ENCODE results near the gene PDE9A. TPM values are rescaled to one million over a fixed set of nuclear protein-coding genes. Genes with fewer than 3 reads are reported as not detected.

PDE9A gene
- total and polyA plus RNA-seq, 9 donors: 3.9 to 11.3 (median 6.9) TPM

DNA sequence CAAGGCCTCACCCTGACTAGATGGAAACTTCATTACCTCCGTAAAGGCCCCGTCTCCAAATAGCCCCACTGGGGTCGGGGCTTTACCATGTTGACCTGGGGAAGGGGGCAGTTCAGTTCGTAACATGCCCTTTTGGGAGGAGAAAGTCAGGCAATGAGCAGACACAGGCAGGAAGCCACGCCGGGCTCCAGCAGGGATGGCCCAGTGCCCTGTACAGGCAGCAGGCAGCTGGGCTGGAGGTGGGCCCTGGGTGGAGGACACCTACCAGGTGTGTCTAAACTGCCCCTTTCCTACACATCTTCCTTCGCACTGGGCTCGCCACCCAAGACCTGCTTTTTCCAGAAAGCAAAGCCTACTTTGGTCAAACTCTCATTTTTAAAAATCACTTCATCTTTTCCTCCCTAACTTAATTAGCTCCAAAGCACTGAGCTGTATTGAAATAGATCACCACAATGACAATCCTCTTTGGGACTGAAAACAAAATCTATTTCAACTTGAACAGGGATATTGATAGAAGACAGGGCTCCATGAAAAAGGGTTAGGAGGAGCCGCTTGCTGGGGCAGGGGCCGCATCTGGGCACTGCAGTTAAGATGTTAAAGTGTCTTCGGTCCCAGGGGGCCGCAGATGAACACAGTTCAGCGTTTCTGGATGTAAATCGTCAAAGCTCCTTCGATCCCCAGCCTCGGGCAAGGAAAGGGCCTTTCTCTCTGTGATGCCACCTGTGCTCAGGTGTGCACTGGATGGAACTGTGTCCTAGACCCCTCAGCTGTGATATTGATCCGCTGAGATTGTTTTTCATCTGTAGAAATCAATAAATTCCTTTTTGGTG, 104.6 kb downstream of the PDE9A start:
- Histone ChIP-seq H3K4me3 (no peak overlapping the region), H3K36me3 (no peaks in the 10 kb centered on the region), H3K27me3 (no peaks in the 10 kb centered on the region), H3K27ac (no peak overlapping the region), H3K9me3 (no peaks in the 10 kb centered on the region), H3K4me1 (ENCODE audit: insufficient read depth) (no peaks in the 10 kb centered on the region)
- DNase-seq: no peak
- WGBS, 3 donors: 94 to 95% (median 94%) methylated on average over 17 of the region's 17 CpGs
- TF ChIP-seq, protein P1, sequence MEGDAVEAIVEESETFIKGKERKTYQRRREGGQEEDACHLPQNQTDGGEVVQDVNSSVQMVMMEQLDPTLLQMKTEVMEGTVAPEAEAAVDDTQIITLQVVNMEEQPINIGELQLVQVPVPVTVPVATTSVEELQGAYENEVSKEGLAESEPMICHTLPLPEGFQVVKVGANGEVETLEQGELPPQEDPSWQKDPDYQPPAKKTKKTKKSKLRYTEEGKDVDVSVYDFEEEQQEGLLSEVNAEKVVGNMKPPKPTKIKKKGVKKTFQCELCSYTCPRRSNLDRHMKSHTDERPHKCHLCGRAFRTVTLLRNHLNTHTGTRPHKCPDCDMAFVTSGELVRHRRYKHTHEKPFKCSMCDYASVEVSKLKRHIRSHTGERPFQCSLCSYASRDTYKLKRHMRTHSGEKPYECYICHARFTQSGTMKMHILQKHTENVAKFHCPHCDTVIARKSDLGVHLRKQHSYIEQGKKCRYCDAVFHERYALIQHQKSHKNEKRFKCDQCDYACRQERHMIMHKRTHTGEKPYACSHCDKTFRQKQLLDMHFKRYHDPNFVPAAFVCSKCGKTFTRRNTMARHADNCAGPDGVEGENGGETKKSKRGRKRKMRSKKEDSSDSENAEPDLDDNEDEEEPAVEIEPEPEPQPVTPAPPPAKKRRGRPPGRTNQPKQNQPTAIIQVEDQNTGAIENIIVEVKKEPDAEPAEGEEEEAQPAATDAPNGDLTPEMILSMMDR (IDR thresholded peaks at IDR 0.05): no peak
- TF ChIP-seq POLR2A (IDR thresholded peaks at IDR 0.05) (no peak), EP300 (IDR thresholded peaks at IDR 0.05) (no peak)
- intact Hi-C loops (cut with DNase I): no loop called here

DNA sequence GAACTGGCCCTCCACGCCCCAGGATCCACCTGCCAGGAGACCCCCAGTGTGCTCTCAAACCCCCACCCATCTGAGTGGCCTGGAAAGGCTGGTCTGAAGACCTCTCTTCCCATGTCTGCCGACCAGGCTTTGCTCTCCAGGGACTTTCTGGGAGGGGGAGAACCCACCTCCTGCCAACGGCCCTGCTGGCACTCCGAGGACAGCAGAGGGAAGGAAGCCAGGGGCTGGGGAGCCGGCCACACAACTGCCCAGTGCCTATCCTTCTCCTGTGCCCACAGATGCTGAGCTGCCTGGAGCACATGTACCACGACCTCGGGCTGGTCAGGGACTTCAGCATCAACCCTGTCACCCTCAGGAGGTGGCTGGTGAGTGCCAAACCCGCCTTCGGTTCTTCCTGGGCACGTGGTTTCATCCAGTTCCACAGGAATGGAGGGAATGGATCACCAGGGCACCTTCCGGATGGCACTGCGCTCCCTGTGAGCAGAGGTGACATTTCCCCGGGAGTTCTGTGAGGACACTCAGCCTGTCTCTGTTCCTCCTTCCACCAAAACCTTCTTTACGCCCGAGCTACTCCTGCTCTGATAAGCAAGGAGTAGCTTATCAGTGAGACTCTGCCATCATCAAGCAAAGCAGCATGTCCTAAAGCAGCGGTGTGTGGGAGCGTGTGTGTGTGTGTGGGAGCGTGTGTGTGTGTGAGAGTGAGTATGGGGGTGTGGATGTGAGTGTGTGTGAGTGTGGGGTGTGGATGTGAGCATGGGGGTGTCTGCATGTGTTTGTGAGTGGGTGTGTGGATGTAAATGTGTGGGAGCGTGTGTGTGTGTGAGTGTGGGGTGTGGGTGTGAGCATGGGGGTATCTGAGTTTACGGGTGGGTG, 105.5 kb downstream of the PDE9A start:
- no peaks in the 10 kb centered on the region for H3K9me3 ChIP-seq
- intact Hi-C loops (cut with DNase I): no loop called here
- H3K4me1 ChIP-seq (ENCODE audit: insufficient read depth): no peaks in the 10 kb centered on the region
- H3K27ac ChIP-seq: no peak overlapping the region
- H3K27me3 ChIP-seq: no peaks in the 10 kb centered on the region
- no peaks in the 10 kb centered on the region for H3K36me3 ChIP-seq
- TF ChIP-seq POLR2A (IDR thresholded peaks at IDR 0.05) (no peak), EP300 (IDR thresholded peaks at IDR 0.05) (no peak)
- TF ChIP-seq, protein P1 (IDR thresholded peaks at IDR 0.05): no peak
- H3K4me3 ChIP-seq: no peak overlapping the region
- DNase-seq: no peak
- WGBS, 3 donors: 69 to 79% (median 71%) methylated on average over 20 of the region's 20 CpGs

DNA sequence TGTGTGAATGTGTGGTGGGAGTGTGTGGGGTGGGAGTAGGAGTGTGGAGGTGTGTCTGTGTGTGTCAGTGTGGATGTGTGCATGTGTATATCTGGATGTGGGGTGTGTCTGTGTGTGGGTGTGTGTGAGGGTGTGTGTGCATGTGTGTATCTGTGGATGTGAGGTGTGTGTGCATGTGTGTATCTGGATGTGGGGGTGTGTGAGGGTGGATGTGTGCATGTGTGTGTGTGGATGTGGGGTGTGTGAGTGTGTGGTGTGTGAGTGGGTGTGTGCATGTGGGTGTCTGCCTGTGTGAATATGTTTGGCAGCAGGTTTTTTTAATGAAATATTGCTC, 106.1 kb downstream of the PDE9A start:
- no peaks in the 10 kb centered on the region for H3K4me1 ChIP-seq (ENCODE audit: insufficient read depth)
- no peak for DNase-seq
- no peak overlapping the region for H3K27ac ChIP-seq
- no peaks in the 10 kb centered on the region for H3K27me3 ChIP-seq
- no peaks in the 10 kb centered on the region for H3K9me3 ChIP-seq
- TF ChIP-seq POLR2A (IDR thresholded peaks at IDR 0.05) (no peak), EP300 (IDR thresholded peaks at IDR 0.05) (no peak)
- TF ChIP-seq, protein P1 (IDR thresholded peaks at IDR 0.05): no peak
- intact Hi-C loops (cut with DNase I): no loop called here
- H3K4me3 ChIP-seq: no peak overlapping the region
- no peaks in the 10 kb centered on the region for H3K36me3 ChIP-seq

DNA sequence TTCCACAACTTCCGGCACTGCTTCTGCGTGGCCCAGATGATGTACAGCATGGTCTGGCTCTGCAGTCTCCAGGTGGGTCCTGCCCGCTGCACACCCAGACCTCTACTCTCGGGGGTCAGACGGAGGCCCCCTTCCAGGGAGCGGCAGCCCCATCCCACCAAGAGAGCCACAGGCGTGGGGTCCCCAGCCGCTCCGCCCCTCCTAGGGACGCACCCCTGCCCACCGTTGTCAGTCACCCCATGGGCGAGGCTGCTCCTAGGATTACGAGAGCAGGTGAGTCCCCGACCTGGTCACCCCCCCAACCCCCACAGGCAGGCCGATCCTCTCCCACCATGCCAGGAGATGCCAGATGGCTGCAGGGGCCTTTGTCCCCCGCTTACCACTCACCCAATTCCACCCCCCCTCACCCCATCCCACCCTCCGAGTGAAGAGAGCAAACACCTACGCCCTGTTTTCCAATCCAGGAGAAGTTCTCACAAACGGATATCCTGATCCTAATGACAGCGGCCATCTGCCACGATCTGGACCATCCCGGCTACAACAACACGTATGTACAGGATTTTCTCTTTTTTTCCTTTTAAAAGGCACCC, 107.0 kb downstream of the PDE9A start:
- intact Hi-C loops (cut with DNase I): no loop called here

More for the DNA sequence above, 107.0 kb downstream of the PDE9A start:
- DNase-seq: no peak
- Histone ChIP-seq H3K27ac (no peak overlapping the region), H3K36me3 (no peaks in the 10 kb centered on the region), H3K27me3 (no peaks in the 10 kb centered on the region), H3K4me1 (ENCODE audit: insufficient read depth) (no peaks in the 10 kb centered on the region), H3K4me3 (no peak overlapping the region), H3K9me3 (no peaks in the 10 kb centered on the region)
- TF ChIP-seq, protein P1 (IDR thresholded peaks at IDR 0.05): no peak
- TF ChIP-seq POLR2A (IDR thresholded peaks at IDR 0.05): no peak
- TF ChIP-seq EP300 (IDR thresholded peaks at IDR 0.05): no peak
- WGBS, 3 donors: 86 to 89% (median 87%) methylated on average over 23 of the region's 23 CpGs
